GM21529 (cell line): ENCODE measurements around the gene RABL2A.
"Not testable (repeated sequence)": the region's sequence is repeated elsewhere in the genome, so short reads cannot be mapped to it uniquely, and the experiment has no call there.

ENCODE experiments used
- ATAC-seq: cut with Tn5 transposase; IDR thresholded peaks from one replicate; pipeline ENCODE4 v1.9.1; 2021; ENCODE audit not compliant: unreplicated experiment

RABL2A gene

DNA sequence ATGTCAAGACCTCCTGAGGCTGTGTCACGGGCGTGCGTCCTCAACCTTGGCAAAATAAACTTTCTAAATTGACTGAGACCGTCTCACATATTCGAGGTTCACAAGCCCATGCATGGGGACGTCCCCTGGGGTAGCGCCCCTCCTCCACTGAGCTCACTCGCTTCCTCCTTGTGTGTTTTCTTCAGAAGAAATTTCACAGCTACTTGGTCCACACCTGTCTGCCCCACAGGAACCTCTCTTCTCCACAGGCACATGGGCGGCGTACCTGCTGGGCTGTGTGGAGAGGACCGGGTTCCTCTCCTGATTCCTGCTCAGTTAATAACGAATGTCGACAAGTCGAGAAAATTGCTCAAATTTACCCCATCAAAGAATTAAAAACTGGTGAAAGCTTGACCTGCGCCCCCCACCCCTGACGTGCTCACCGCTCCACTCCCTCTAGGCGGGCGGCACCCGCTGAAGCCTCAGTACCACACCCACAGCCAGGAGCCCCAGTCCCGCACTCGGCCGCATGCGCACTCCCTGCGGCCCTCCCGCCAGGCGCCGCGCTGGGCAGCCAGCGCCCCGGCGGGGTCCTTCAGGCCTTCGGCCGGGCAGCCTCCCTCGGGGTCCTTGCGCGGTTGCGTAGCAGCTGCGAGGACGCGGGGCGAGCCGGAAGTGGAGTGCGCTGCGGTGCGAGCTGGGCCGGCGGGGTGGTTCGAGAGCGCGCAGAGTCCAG, at the start of gene RABL2A:
Gene RABL2A, plus strand, starts transcription at position 651 of the 715 bp plus-strand sequence. CDS start 1,341 bp downstream, outside the sequence.
- peak; percentile 95 for ATAC-seq

DNA sequence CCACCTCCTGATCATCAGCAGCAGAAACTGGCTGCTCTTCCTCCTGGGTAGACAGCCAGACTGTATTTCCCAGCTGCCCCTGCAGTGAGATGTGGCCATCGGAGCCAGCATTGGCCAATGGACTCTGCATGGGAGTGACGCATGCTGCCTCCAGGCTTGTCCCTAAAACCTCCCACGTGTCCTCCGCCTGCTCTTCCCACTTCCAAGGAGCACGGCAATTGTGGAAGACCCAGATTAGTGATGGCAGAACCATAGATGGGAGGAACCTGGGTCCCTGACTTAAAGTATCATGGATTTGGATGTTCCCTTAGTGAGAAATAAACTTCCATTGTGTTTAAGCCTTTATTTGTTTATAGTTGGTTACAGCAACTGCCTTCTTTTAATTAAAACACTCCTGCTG, 48.6 kb upstream of the RABL2A start:
- ATAC-seq: not testable (repeated sequence)

- not testable (repeated sequence) for ATAC-seq
Observed at GRCh38 chr2:113582473-113582872, 44.6 kb upstream of the RABL2A start.

DNA sequence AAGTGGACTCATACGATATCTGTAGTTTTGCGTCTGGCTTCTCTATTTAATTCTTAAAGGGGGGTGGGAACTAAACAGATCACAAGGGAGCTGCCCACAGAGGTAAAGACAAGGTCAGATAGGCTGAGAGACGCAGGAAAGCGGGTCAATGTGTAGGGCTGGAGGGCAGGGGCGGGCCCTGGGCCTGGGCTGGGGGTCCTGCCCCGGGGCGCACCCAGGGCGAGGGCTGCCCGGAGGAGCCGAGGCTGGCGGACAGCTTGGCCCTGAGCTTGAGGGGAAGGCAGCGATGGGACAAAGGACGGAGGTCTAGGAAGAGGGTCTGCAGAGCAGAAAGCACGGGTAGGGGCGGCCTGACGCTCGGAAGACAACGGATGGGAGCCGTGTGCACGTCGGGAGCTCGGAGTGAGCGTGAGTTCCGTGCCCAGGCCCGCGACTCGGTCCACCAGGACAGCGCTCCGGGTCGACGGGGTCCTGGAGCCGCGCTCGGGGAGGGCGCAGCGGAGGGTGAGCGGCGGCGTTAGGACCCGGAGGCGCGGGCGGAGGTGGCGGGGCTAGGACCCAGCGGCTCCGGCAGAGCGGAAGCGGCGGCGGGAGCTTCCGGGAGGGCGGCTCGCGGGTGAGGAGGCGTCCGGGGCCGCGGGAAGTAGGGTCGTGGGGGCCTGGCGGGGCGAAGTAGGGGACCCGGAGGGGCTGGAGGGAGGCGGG, 43.4 kb upstream of the RABL2A start:
- ATAC-seq: not testable (repeated sequence)

GRCh38 chr2:113584311-113585092, 42.6 kb upstream of the RABL2A start:
- ATAC-seq: not testable (repeated sequence)

DNA sequence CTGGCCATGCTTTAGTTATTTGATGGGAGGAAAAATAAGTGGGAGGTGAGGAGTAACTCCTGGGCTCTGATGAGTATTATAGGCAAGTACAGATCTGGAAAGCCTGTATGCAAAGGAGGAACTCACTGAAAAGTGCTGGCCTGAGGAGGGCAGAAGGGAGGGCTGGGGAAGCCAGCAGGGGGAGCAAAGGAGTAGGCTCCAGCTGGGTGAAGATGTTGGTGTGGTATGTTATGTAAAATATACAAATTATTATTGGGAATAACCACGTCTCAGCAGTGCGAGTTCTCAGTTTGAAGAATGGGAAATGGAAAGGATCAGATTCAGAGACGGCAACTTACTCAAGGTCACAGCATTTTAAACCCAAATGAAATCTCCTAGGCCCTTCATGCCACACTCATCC, 39.9 kb upstream of the RABL2A start:
- not testable (repeated sequence) for ATAC-seq

DNA sequence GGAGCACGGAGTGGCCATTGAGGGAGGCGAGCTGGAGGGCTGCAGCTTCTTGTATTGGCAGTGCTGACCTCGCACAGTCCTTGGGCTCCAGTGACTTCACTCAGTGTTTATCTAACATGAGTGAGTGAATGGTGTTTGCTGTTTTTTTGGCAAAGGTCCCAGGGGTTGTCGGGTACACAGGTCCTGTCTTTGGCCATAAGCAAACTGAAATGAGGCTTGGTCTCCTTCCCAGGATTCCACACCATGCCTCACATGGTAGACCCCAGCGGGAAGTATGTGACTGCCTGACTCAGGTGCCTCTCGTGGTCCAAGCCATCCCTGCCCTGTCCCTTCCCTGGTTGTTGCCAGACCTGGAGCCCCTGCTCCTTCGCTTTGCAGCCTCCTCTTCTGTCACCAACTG, 37.5 kb upstream of the RABL2A start:
- not testable (repeated sequence) for ATAC-seq

- not testable (repeated sequence) for ATAC-seq
Observed at GRCh38 chr2:113591926-113592325, 35.1 kb upstream of the RABL2A start.

- ATAC-seq: not testable (repeated sequence)
Observed at GRCh38 chr2:113593280-113593679, 33.8 kb upstream of the RABL2A start.

DNA sequence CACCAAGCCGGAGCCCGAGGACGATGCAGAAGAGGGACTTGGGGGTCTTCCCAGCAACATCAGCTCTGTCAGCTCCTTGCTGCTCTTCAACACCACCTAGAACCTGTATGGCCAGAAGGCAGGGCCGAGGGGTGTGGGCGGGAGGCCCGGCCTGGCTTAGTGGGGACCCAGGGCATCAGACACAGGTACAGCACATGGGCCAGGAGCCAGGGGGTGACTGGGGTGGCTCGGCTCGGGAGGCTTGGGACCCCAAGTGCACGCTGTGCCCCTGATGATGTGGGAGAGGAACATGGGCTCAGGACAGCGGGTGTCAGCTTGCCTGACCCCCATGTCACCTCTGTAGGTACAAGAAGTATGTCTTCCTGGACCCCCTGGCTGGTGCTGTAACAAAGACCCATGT, 31.3 kb upstream of the RABL2A start:
- not testable (repeated sequence) for ATAC-seq

GRCh38 chr2:113597164-113597563, 29.9 kb upstream of the RABL2A start:
- ATAC-seq: not testable (repeated sequence)

GRCh38 chr2:113597572-113597971, 29.5 kb upstream of the RABL2A start:
- not testable (repeated sequence) for ATAC-seq

DNA sequence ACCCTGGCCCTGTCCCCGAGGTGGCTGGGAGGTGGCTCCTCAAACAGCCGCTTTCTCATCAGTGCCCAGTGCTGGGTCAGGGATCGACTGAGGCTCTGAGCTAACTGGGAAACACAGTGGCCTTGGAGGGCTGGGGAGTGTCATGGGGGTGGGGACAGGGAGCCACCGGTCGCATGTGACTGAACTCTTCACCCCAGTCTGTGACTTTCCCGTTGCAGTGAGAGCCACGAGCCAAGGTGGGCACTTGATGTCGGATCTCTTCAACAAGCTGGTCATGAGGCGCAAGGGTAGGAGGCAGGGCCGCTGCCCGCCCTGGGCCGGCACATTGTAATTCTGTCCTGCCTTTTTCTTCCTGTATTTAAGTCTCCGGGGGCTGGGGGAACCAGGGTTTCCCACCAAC, 28.9 kb upstream of the RABL2A start:
- not testable (repeated sequence) for ATAC-seq

GRCh38 chr2:113598738-113599137, 28.3 kb upstream of the RABL2A start:
- ATAC-seq: not testable (repeated sequence)

DNA sequence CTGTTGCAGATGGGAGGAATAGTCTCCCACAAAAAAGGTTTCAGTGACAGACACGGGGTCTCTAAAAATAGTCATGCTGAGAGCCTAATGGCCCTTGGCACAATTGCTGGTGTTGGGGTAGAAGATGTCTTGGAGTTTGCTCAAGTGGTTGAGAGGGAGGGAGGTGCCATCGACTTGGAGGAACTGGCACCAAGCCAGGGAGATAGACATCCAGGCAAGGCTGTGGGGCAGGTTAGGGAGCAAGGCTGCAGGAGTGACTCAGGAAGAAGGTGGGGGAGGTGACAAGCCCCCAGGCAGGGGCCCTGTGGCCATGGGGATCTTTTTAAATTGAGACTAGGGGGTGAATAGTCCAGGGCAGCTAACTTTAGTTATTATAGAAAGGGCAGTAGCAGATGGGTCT, 27.9 kb upstream of the RABL2A start:
- not testable (repeated sequence) for ATAC-seq

DNA sequence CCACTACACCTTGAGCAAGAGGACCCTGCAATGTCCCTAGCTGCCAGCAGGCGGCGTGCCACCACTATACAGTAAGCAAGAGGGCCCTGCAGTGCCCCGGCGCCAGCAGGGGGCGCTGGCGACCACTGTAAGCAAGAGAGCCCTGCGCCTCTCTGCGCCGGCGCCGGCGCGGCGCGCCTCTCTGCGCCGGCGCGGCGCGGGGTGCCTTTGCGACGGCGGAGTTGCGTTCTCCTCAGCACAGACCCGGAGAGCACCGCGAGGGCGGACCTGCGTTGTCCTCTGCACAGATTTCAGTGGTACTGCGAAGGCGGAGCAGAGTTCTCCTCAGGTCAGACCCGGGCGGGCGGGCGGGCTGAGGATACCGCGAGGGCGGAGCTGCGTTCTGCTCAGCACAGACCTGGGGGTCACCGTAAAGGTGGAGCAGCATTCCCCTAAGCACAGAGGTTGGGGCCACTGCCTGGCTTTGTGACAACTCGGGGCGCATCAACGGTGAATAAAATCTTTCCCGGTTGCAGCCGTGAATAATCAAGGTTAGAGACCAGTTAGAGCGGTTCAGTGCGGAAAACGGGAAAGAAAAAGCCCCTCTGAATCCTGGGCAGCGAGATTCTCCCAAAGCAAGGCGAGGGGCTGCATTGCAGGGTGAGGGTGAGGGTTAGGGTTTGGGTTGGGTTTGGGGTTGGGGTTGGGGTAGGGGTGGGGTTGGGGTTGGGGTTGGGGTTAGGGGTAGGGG, 24.9 kb upstream of the RABL2A start:
- not testable (repeated sequence) for ATAC-seq

DNA sequence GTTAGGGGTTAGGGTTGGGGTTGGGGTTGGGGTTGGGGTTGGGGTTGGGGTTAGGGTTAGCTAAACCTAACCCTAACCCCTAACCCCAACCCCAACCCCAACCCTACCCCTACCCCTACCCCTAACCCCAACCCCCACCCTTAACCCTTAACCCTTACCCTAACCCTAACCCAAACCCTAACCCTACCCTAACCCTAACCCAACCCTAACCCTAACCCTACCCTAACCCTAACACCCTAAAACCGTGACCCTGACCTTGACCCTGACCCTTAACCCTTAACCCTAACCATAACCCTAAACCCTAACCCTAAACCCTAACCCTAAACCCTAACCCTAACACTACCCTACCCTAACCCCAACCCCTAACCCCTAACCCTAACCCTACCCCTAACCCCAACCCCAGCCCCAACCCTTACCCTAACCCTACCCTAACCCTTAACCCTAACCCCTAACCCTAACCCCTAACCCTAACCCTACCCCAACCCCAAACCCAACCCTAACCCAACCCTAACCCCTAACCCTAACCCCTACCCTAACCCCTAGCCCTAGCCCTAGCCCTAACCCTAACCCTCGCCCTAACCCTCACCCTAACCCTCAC, 24.1 kb upstream of the RABL2A start:
- ATAC-seq: no peak

- peak; percentile 99 for ATAC-seq
Observed at GRCh38 chr2:113603467-113604084, 23.5 kb upstream of the RABL2A start.

- peak; percentile 32 for ATAC-seq
Observed at GRCh38 chr2:113604085-113604477, 23.0 kb upstream of the RABL2A start.

DNA sequence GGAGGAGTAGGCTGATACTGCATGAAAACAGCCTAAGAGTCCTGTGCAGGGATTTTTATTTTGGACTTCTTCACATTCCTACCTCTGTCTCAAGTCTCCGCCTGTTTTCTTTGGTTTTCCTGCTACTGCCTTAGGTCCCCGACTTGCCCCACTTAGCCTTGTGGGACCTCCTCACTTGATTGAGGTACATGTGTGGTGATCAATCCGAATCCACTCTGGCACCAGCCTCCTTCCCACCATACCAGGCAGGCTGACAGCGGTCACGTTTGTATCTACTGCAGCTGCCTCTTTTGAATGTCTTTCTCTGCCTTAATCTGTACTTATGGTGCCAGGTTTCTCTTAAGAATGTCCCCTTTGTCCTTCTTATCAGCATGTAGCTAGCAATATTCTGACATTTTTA, 22.4 kb upstream of the RABL2A start:
- ATAC-seq: not testable (repeated sequence)
